Neural crest cell (in vitro differentiated cells): Measurements from ENCODE around the gene DOCK9. TPM values are rescaled to one million over a fixed set of nuclear protein-coding genes. Genes with fewer than 3 reads are reported as not detected.

ENCODE experiments used
- DNase-seq: peaks from one replicate; pipeline ENCODE4 v3.0.0; 2021; ENCODE audit warnings: low read depth, mixed read lengths, low spot score
- H3K27ac Mint-ChIP-seq: one replicate; pipeline ENCODE4 v1.8.0; 2021; ENCODE audit warnings: mild to moderate bottlenecking, mixed read lengths; ENCODE audit not compliant: unreplicated experiment
- H3K27me3 Mint-ChIP-seq: 2 replicates; pipeline ENCODE4 v1.8.0; 2021; ENCODE audit warnings: low read depth, mild to moderate bottlenecking, mixed read lengths
- H3K36me3 Mint-ChIP-seq: 2 replicates; pipeline ENCODE4 v1.8.0; 2021; ENCODE audit warnings: low read depth, mild to moderate bottlenecking, mixed read lengths
- H3K4me1 Mint-ChIP-seq: 2 replicates; pipeline ENCODE4 v1.8.0; 2021; ENCODE audit warnings: mixed read lengths
- H3K4me3 Mint-ChIP-seq: one replicate; pipeline ENCODE4 v1.8.0; 2021; ENCODE audit warnings: mild to moderate bottlenecking, mixed read lengths
- H3K9me3 Mint-ChIP-seq: 2 replicates; pipeline ENCODE4 v1.8.0; 2021; ENCODE audit warnings: mixed read lengths
- total RNA-seq: library from RNA; stranded (reverse); gene quantifications from 2 replicates; pipeline ENCODE4 v1.2.1, GENCODE V29; 2021
- TF ChIP-seq, protein P1 (sequence below): fragments of 200-600 bp; sonication (generic); conservative IDR thresholded peaks from 2 replicates; pipeline ENCODE4 v1.5.0; 2021; ENCODE audit warnings: antibody characterized with exemption, mild to moderate bottlenecking

DOCK9 gene
- total RNA-seq, 1 donor from 2014 or later = 6.9 TPM

DNA sequence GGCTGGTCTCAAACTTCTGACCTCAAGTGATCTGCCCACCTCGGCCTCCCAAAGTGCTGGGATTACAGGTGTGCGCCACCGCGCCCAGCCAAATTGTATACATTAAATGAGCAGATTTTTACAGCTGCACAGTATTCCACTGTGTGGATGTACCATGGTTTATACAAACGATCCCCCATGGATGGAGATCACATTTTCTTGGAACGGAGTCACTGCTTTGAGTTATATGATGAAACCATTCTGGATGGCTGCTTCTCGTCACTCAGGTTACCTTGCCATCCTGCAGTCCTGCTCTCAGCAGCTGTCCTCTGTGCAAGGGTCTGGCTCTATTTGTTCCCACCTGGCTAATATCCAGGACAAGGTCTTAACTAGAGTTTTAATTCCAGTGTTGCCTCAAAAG is 186.3 kb downstream of the DOCK9 start:
- H3K4me1 Mint-ChIP-seq = no peaks in the 10 kb centered on the region
- H3K27me3 Mint-ChIP-seq = no peaks in the 10 kb centered on the region
- H3K27ac Mint-ChIP-seq = no peak overlapping the region

DNA sequence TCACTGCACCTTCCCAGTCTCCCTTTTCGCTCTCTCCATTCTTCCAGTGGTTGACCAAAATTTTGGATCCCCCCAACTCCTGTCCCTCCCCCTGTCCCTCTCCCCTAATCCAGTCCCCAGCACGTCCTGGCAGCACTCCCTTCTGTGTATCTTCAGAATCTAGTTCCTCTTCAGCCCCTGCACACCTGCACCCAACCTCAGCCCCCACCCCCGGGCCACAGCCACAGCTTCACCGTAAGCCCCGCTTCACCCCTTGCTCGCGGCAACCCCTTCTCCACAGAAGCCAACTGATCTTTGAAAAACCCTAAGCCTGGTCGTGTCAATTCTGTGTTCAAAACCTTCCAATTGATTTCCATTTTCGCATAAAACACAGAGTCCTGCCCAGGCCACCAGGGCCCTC is 189.9 kb downstream of the DOCK9 start:
- Mint-ChIP-seq H3K9me3 (no peaks in the 10 kb centered on the region), H3K27ac (no peak overlapping the region), H3K36me3 (no peaks in the 10 kb centered on the region), H3K4me1 (no peaks in the 10 kb centered on the region), H3K27me3 (no peaks in the 10 kb centered on the region), H3K4me3 (no peak overlapping the region)
- DNase-seq = no peak
- TF ChIP-seq, protein P1, sequence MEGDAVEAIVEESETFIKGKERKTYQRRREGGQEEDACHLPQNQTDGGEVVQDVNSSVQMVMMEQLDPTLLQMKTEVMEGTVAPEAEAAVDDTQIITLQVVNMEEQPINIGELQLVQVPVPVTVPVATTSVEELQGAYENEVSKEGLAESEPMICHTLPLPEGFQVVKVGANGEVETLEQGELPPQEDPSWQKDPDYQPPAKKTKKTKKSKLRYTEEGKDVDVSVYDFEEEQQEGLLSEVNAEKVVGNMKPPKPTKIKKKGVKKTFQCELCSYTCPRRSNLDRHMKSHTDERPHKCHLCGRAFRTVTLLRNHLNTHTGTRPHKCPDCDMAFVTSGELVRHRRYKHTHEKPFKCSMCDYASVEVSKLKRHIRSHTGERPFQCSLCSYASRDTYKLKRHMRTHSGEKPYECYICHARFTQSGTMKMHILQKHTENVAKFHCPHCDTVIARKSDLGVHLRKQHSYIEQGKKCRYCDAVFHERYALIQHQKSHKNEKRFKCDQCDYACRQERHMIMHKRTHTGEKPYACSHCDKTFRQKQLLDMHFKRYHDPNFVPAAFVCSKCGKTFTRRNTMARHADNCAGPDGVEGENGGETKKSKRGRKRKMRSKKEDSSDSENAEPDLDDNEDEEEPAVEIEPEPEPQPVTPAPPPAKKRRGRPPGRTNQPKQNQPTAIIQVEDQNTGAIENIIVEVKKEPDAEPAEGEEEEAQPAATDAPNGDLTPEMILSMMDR = no peak

More for the DNA sequence above, 186.3 kb downstream of the DOCK9 start:
- no peaks in the 10 kb centered on the region for H3K36me3 Mint-ChIP-seq
- no peaks in the 10 kb centered on the region for H3K9me3 Mint-ChIP-seq
- TF ChIP-seq, protein P1 = no peak
- no peak overlapping the region for H3K4me3 Mint-ChIP-seq
- no peak for DNase-seq

DNA sequence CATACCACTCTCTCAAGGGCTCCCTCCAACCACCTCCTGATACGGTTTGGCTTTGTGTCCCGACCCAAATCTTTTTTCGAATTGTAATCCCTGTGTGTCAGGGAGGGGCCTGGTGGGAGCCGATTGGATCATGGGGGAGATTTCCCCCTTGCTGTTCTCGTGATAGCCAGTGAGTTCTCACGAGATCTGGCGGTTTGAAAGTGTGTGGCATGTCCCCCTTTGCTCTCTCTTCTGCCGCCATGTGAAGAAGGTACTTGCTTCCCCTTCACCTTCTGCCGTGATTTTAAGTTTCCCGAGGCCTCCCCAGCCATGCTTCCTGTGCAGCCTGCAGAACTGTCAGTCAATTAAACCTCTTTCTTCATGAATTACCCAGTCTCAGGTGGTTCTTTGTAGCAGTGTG is 190.7 kb downstream of the DOCK9 start:
- Mint-ChIP-seq H3K27ac (no peak overlapping the region), H3K36me3 (no peaks in the 10 kb centered on the region), H3K4me1 (no peaks in the 10 kb centered on the region), H3K4me3 (no peak overlapping the region), H3K27me3 (no peaks in the 10 kb centered on the region), H3K9me3 (no peaks in the 10 kb centered on the region)
- DNase-seq = no peak
- TF ChIP-seq, protein P1 = no peak

DNA sequence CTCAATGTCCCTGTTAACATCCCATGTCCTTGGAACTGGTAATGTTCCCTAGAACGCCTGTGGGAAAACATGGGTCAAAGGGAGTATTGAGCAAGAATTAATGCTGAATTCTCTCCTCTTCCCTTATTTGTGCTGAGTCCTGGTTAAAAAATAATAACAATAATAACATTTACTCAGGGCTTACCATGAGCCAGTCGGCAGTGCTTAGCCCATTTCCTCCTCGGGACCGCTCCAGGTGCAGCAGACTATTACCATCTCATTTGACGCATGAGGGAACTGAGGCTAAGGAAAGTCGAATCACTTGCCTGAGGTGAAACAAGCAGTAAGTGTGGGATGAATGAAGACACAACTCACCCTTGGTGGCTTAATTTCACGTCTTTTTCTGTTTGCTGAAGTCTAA is 191.8 kb downstream of the DOCK9 start:
- Mint-ChIP-seq H3K4me1 (no peaks in the 10 kb centered on the region), H3K4me3 (no peak overlapping the region), H3K27ac (no peak overlapping the region), H3K36me3 (no peaks in the 10 kb centered on the region), H3K9me3 (no peaks in the 10 kb centered on the region), H3K27me3 (no peaks in the 10 kb centered on the region)
- DNase-seq = no peak
- TF ChIP-seq, protein P1 = no peak

DNA sequence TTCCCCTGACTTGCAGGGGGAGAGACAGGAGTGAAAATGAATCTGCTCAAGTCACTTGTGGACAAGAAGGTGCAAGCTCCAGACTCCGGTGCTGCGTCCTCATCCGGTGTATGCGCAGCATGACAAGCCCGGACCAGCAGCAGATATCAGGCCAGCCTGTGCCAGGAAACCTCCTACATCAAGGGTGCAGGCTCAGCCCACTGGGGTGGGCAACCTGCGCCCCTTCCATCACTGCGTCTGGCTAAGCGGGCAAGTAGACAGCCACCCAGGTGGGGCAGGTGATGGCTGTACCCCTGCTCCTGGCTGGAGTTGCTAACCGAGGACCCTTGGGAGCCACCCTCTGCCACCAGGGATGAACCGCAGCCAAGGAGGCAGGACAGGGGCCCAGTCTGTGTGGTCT is 192.5 kb downstream of the DOCK9 start:
- Mint-ChIP-seq H3K9me3 (no peaks in the 10 kb centered on the region), H3K4me1 (no peaks in the 10 kb centered on the region), H3K4me3 (no peak overlapping the region), H3K27ac (no peak overlapping the region), H3K27me3 (no peaks in the 10 kb centered on the region), H3K36me3 (no peaks in the 10 kb centered on the region)
- TF ChIP-seq, protein P1 = no peak
- DNase-seq = no peak

DNA sequence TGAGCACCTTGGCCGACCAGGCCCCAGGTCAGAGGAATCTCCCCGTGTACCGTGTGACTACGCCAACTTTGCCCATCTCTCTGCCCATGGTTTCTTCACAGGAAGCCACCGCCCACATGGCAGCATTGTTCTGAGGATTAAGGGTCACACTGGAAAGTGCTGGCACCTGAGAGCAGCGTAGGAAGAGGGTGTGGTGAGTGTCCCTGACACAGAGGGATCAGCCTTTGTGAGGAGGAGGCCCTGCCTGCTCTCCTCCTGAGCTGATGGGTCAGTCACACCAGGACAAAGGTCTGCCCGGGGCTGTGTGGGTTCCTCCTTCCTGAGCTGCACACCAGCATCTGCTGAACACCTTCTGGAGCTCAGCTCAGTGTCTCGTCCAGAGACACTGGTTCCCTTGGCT is 193.2 kb downstream of the DOCK9 start:
- H3K27ac Mint-ChIP-seq = no peak overlapping the region
- no peaks in the 10 kb centered on the region for H3K9me3 Mint-ChIP-seq
- TF ChIP-seq, protein P1 = no peak
- no peaks in the 10 kb centered on the region for H3K27me3 Mint-ChIP-seq
- H3K4me3 Mint-ChIP-seq = no peak overlapping the region
- H3K4me1 Mint-ChIP-seq = no peaks in the 10 kb centered on the region
- H3K36me3 Mint-ChIP-seq = no peaks in the 10 kb centered on the region
- DNase-seq = no peak
